Coronary artery (tissue), 2 donors: ENCODE data around the gene NMNAT3.

Experiments used
- DNase-seq: peaks from one replicate; pipeline ENCODE4 v3.0.0-alpha.2; 2017; ENCODE audit warnings: low spot score
- H3K27ac ChIP-seq, 2 donors: fragments of 200-600 bp; sonication (generic); one replicate each; pipeline ENCODE4 v1.5.1; 2016 to 2019
- H3K4me3 ChIP-seq: fragments of 200-600 bp; sonication (generic); 2 replicates; pipeline ENCODE4 v1.5.1; 2016; ENCODE audit warnings: mild to moderate bottlenecking, moderate library complexity
- TF ChIP-seq, protein P1 (sequence below): fragments of 200-600 bp; sonication (generic); IDR thresholded peaks from one replicate; pipeline ENCODE4 v1.5.1; 2019; ENCODE audit warnings: antibody characterized with exemption

The NMNAT3 gene

GRCh38 chr3:139654637-139655365 lies 23.0 kb downstream of the NMNAT3 start:
- DNase-seq, result peak; percentile 36
- TF ChIP-seq, protein P1, sequence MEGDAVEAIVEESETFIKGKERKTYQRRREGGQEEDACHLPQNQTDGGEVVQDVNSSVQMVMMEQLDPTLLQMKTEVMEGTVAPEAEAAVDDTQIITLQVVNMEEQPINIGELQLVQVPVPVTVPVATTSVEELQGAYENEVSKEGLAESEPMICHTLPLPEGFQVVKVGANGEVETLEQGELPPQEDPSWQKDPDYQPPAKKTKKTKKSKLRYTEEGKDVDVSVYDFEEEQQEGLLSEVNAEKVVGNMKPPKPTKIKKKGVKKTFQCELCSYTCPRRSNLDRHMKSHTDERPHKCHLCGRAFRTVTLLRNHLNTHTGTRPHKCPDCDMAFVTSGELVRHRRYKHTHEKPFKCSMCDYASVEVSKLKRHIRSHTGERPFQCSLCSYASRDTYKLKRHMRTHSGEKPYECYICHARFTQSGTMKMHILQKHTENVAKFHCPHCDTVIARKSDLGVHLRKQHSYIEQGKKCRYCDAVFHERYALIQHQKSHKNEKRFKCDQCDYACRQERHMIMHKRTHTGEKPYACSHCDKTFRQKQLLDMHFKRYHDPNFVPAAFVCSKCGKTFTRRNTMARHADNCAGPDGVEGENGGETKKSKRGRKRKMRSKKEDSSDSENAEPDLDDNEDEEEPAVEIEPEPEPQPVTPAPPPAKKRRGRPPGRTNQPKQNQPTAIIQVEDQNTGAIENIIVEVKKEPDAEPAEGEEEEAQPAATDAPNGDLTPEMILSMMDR, result no peak
- no peak overlapping the region for H3K4me3 ChIP-seq
- no peak overlapping the region for H3K27ac ChIP-seq

- H3K4me3 ChIP-seq, result no peak overlapping the region
- peak; percentile 68 for DNase-seq
- H3K27ac ChIP-seq, result no peak overlapping the region
- TF ChIP-seq, protein P1, result no peak
Measured at GRCh38 chr3:139653582-139653981, 24.2 kb downstream of the NMNAT3 start.

DNA sequence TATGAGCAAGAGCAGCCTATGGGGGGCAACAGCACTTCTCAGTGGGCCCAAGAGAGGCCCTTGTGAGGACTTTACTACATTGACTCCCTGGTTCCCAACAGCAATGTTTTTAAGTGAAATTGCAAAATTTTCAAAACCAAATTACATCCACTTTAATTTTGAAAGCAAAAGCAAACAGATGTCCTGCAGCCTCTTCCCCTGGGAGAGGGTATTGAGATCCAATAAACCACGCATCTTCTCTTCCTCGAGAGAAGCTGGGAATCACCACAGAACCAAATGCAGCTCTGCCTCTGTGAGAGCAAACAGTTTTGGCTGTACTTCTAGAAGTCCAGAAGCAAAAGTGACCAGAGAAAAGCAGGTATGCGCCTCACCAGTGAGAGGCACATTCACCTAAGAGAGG lies 25.2 kb downstream of the NMNAT3 start:
- DNase-seq, result peak; percentile 29
- Histone ChIP-seq H3K27ac (no peak overlapping the region), H3K4me3 (no peak overlapping the region)
- TF ChIP-seq, protein P1, result no peak

DNA sequence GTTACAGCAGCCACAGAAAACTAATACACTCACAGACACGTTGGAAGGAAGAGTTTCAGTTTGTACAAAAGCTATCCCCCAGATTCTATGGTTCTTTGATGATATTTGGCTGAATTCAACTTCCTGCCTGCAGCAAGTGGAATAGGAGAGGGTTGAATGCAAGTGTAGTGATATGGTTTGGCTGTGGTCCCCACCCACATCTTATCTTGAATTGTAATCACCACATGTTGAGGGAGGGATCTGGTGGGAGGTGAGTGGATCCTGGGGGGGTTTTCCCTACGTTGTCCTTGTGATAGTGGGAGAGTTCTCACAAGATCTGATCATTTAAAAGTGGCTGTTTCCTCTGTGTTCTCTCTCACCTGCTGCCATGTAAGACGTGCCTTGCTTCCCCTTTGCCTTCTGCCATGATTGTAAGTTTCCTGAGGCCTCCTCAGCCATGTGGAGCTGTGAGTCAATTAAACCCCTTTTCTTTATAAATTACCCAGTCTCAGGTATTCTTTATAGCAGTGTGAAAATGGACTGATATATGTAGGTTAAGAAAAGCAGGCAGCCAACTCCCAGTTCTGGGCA lies 29.8 kb downstream of the NMNAT3 start:
- TF ChIP-seq, protein P1, result no peak
- H3K27ac ChIP-seq, result no peak overlapping the region
- H3K4me3 ChIP-seq, result no peak overlapping the region
- DNase-seq, result no peak

GRCh38 chr3:139646512-139646911 lies 31.3 kb downstream of the NMNAT3 start:
- TF ChIP-seq, protein P1, result no peak
- Histone ChIP-seq H3K4me3 (no peak overlapping the region), H3K27ac (no peak overlapping the region)
- DNase-seq, result no peak

DNA sequence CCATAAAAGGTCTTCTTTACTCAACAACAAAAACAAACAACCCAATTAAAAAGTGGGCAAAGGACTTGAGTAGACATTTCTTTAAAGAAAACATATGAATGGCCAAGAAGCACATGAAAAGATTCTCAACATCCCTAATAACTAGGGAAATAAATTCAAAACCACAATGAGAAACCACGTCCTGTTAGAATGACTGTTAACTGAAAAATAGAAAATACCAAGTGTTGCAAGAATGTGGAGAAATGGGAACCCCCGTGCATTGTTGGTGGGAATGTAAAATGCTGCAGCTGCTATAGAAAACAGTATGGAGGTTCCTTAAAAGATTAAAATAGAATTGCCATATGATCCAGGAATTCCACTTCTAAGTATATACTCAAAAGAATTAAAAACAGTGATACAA lies 34.8 kb downstream of the NMNAT3 start:
- TF ChIP-seq, protein P1, result no peak
- no peak overlapping the region for H3K27ac ChIP-seq
- no peak for DNase-seq
- no peak overlapping the region for H3K4me3 ChIP-seq

GRCh38 chr3:139640456-139640855 lies 37.3 kb downstream of the NMNAT3 start:
- no peak overlapping the region for H3K4me3 ChIP-seq
- TF ChIP-seq, protein P1, result no peak
- no peak overlapping the region for H3K27ac ChIP-seq
- DNase-seq, result no peak
